Left renal pelvis (tissue), 4 donors: Measurements from ENCODE around the gene FHIP1A. TPM values are rescaled to one million over a fixed set of nuclear protein-coding genes. Genes with fewer than 3 reads are reported as not detected.

Experiments
- DNase-seq, 4 donors: peaks; one replicate each; pipeline ENCODE4 v3.0.0-alpha.2; 2013; ENCODE audit warnings: low read depth in 4 of 4, low spot score in 3 of 4
- polyA plus RNA-seq, 4 donors: library from polyadenylated mRNA; unstranded; fragments of 120-200 nt; gene quantifications; one replicate each; pipeline ENCODE4 v1.2.1, GENCODE V29; 2013; ENCODE audit not compliant: insufficient read length in 4 of 4

The FHIP1A gene
- polyA plus RNA-seq, 4 donors = 2.9 to 7.1 (median 5.5) TPM

GRCh38 chr4:151417164-151417571 is 8.2 kb downstream of the FHIP1A start:
- no peak for DNase-seq

- DNase-seq = no peak
These were observed 8.9 kb downstream of the FHIP1A start for GRCh38 chr4:151417766-151418376.

GRCh38 chr4:151418385-151418784 is 9.4 kb downstream of the FHIP1A start:
- DNase-seq = no peak

- no peak for DNase-seq
These were observed 9.9 kb downstream of the FHIP1A start for GRCh38 chr4:151418856-151419255.

- DNase-seq = no peak
These were observed 11.4 kb downstream of the FHIP1A start for GRCh38 chr4:151420250-151420807.

- DNase-seq = no peak
These were observed 13.9 kb downstream of the FHIP1A start for GRCh38 chr4:151422854-151423253.

GRCh38 chr4:151426513-151426912 is 17.5 kb downstream of the FHIP1A start:
- no peak for DNase-seq

- no peak for DNase-seq
These were observed 18.3 kb downstream of the FHIP1A start for GRCh38 chr4:151427266-151427665.

- DNase-seq = no peak
These were observed 19.4 kb downstream of the FHIP1A start for GRCh38 chr4:151428346-151428745.

- no peak for DNase-seq
These were observed 21.1 kb downstream of the FHIP1A start for GRCh38 chr4:151429957-151430570.

- no peak for DNase-seq
These were observed 21.9 kb downstream of the FHIP1A start for GRCh38 chr4:151430740-151431457.

GRCh38 chr4:151431728-151432127 is 22.8 kb downstream of the FHIP1A start:
- DNase-seq = no peak

GRCh38 chr4:151432654-151433053 is 23.7 kb downstream of the FHIP1A start:
- DNase-seq = no peak

- DNase-seq = no peak
These were observed 25.3 kb downstream of the FHIP1A start for GRCh38 chr4:151434183-151434860.

GRCh38 chr4:151436093-151436518 is 27.1 kb downstream of the FHIP1A start:
- DNase-seq = no peak

- DNase-seq = no peak
These were observed 28.5 kb downstream of the FHIP1A start for GRCh38 chr4:151437505-151437904.

- no peak for DNase-seq
These were observed 29.2 kb downstream of the FHIP1A start for GRCh38 chr4:151438154-151438553.

- DNase-seq = no peak
These were observed 30.3 kb downstream of the FHIP1A start for GRCh38 chr4:151439320-151439719.

GRCh38 chr4:151442002-151442401 is 33.0 kb downstream of the FHIP1A start:
- DNase-seq = no peak

GRCh38 chr4:151443247-151443646 is 34.3 kb downstream of the FHIP1A start:
- DNase-seq = no peak

GRCh38 chr4:151443752-151444151 is 34.8 kb downstream of the FHIP1A start:
- no peak for DNase-seq
